HCT116 (cell line): ENCODE results near the gene LRATD1. TPM values are rescaled to one million over a fixed set of nuclear protein-coding genes. Genes with fewer than 3 reads are reported as not detected.

Experiments used
- ATAC-seq: fragments of 200-7000 bp; cut with Tn5 transposase; 2 replicates; pipeline ENCODE4 v1.9.1; 2020; ENCODE audit warnings: mild to moderate bottlenecking, moderate library complexity
- BruUV-seq: library from RNA; stranded (reverse); fragments of 400-500 nt; replicated peaks from 2 replicates; lab custom pipeline; 2021; lab: Mats Ljungman, UMichigan
- CTCF ChIA-PET: fragments of 300-600 bp; sonication (Branson Sonifier 250); formaldehyde crosslinking; loops from one replicate; lab custom pipeline; 2021; ENCODE audit warnings: antibody characterized with exemption; lab: Charles Lee
- POLR2A ChIA-PET: fragments of 300-600, 350-600 bp; sonication (Branson Sonifier 250); formaldehyde crosslinking; loops from one replicate; lab custom pipeline; 2021; ENCODE audit warnings: antibody characterized with exemption; lab: Charles Lee
- RAD21 ChIA-PET, 2 experiments: fragments of 300-600 bp; sonication (Branson Sonifier 250); formaldehyde crosslinking; loops; one replicate each; lab custom pipeline; 2023; ENCODE audit warnings: low total read pairs in 2 of 2; ENCODE audit not compliant: uncharacterized antibody in 2 of 2, unreplicated experiment in 2 of 2, low non-redundant PET in 1 of 2; lab: Charles Lee
- DNase-seq: peaks from one replicate; pipeline ENCODE4 v3.0.0-alpha.2; 2010; ENCODE audit warnings: low read depth, low spot score
- H2AFZ ChIP-seq: fragments of 200-600 bp; shearing (Covaris generic), sonication (generic); 2 replicates; pipeline ENCODE4 v1.6.1; 2017; ENCODE audit warnings: low read depth, mixed run types, mixed read lengths, antibody characterized with exemption, low read length; ENCODE audit not compliant: poor library complexity, severe bottlenecking
- H3K27ac ChIP-seq: 2 replicates; pipeline ENCODE4 v1.5.1; 2012; ENCODE audit warnings: low read depth, low read length
- H3K27me3 ChIP-seq: fragments of 200-600 bp; sonication (generic); 2 replicates; pipeline ENCODE4 v1.6.1; 2016; ENCODE audit warnings: mixed run types, low read length, mixed read lengths; ENCODE audit not compliant: insufficient read depth
- H3K36me3 ChIP-seq, 2 experiments: fragments of 200-500 bp in 1 of 2; fragments of 200-600 bp in 1 of 2; sonication (Bioruptor generic) in 1 of 2; sonication (generic) in 1 of 2; 2 replicates each; pipeline versions ENCODE4 v1.5.1 to v1.6.1; 2014 to 2016; ENCODE audit warnings: low read length in 2 of 2, inconsistent platforms in 1 of 2, mixed read lengths in 1 of 2, mixed run types in 1 of 2; ENCODE audit not compliant: insufficient read depth in 2 of 2, control insufficient read depth in 1 of 2
- H3K4me1 ChIP-seq, 2 experiments: fragments of 200-600 bp in 1 of 2; sonication (generic) in 1 of 2; 2 replicates each; pipeline versions ENCODE4 v1.5.1 to v1.6.1; 2012 to 2017; ENCODE audit warnings: low read length in 2 of 2, inconsistent platforms in 1 of 2, mild to moderate bottlenecking in 1 of 2, mixed read lengths in 1 of 2, mixed run types in 1 of 2, moderate library complexity in 1 of 2; ENCODE audit not compliant: insufficient read depth in 2 of 2, control insufficient read depth in 1 of 2
- H3K4me2 ChIP-seq: fragments of 200-600 bp; sonication (generic); 2 replicates; pipeline ENCODE4 v1.6.1; 2017; ENCODE audit warnings: mixed run types, low read length, mixed read lengths
- H3K4me3 ChIP-seq, 2 experiments: fragments of 200-600 bp in 1 of 2; sonication (generic) in 1 of 2; replicated peaks in 1 of 2; 2 replicates each; pipeline ENCODE4 v1.5.1; 2011 to 2016; ENCODE audit warnings: low read length in 2 of 2, control low read depth in 1 of 2, low read depth in 1 of 2, mild to moderate bottlenecking in 1 of 2, mixed read lengths in 1 of 2, mixed run types in 1 of 2
- H3K79me2 ChIP-seq: fragments of 200-600 bp; sonication (generic); 2 replicates; pipeline ENCODE4 v1.6.1; 2017; ENCODE audit warnings: mild to moderate bottlenecking, mixed run types, low read length, moderate library complexity, mixed read lengths; ENCODE audit not compliant: insufficient read depth
- H3K9ac ChIP-seq: fragments of 200-600 bp; sonication (generic); 2 replicates; pipeline ENCODE4 v1.6.1; 2016; ENCODE audit warnings: low read length, mixed read lengths
- H3K9me2 ChIP-seq: fragments of 200-600 bp; sonication (generic), shearing (Covaris generic); 2 replicates; pipeline ENCODE4 v1.6.1; 2017; ENCODE audit warnings: mixed run types, mild to moderate bottlenecking, moderate library complexity; ENCODE audit not compliant: insufficient read depth
- H3K9me3 ChIP-seq, 2 experiments: fragments of 200-500 bp in 1 of 2; fragments of 200-600 bp in 1 of 2; sonication (Bioruptor generic) in 1 of 2; sonication (generic) in 1 of 2; 2 replicates each; pipeline ENCODE4 v1.6.1; 2014 to 2017; ENCODE audit warnings: low read length in 2 of 2, mixed read lengths in 2 of 2, inconsistent platforms in 1 of 2, low read depth in 1 of 2, mild to moderate bottlenecking in 1 of 2, mixed run types in 1 of 2, moderate library complexity in 1 of 2; ENCODE audit not compliant: control insufficient read depth in 1 of 2, insufficient read depth in 1 of 2
- H4K20me1 ChIP-seq: fragments of 200-600 bp; sonication (generic), shearing (Covaris generic); 2 replicates; pipeline ENCODE4 v1.6.1; 2017; ENCODE audit warnings: mixed run types, mild to moderate bottlenecking, moderate library complexity; ENCODE audit not compliant: insufficient read depth
- CBX3 ChIP-seq: IDR thresholded peaks from 2 replicates; pipeline ENCODE4 v1.6.1; 2012; ENCODE audit warnings: low read depth
- CEBPB ChIP-seq: IDR thresholded peaks from 2 replicates; pipeline ENCODE4 v1.6.1; 2012; ENCODE audit warnings: low read depth
- EGR1 ChIP-seq: IDR thresholded peaks from 2 replicates; pipeline ENCODE4 v1.6.1; 2012; ENCODE audit warnings: low read depth
- ELF1 ChIP-seq: IDR thresholded peaks from 2 replicates; pipeline ENCODE4 v1.6.1; 2012; ENCODE audit warnings: low read depth, borderline replicate concordance
- EZH2 ChIP-seq: fragments of 200-600 bp; sonication (generic); IDR thresholded peaks from 2 replicates; pipeline ENCODE4 v1.6.1; 2017; ENCODE audit warnings: antibody characterized with exemption, mixed run types
- FOSL1 ChIP-seq: IDR thresholded peaks from 2 replicates; pipeline ENCODE4 v1.6.1; 2012; ENCODE audit warnings: low read depth
- JUND ChIP-seq: IDR thresholded peaks from 2 replicates; pipeline ENCODE4 v1.6.1; 2012
- POLR2A ChIP-seq: IDR thresholded peaks from 2 replicates; pipeline ENCODE4 v1.7.0; 2011; ENCODE audit warnings: borderline replicate concordance; ENCODE audit not compliant: insufficient read depth, insufficient read length; ENCODE audit errors: extremely low read depth
- POLR2AphosphoS5 ChIP-seq: IDR thresholded peaks from 2 replicates; pipeline ENCODE4 v1.6.1; 2011; ENCODE audit warnings: mild to moderate bottlenecking, low read depth, low read length, moderate library complexity
- SIN3A ChIP-seq: IDR thresholded peaks from 2 replicates; pipeline ENCODE4 v1.6.1; 2012; ENCODE audit warnings: low read depth
- SRF ChIP-seq: IDR thresholded peaks from 2 replicates; pipeline ENCODE4 v1.6.1; 2012; ENCODE audit warnings: low read depth
- TCF7L2 ChIP-seq: IDR thresholded peaks from 2 replicates; pipeline ENCODE4 v1.7.0; 2011; ENCODE audit warnings: borderline replicate concordance, inconsistent platforms; ENCODE audit not compliant: insufficient read depth, insufficient read length; ENCODE audit errors: extremely low read depth
- YY1 ChIP-seq: IDR thresholded peaks from 2 replicates; pipeline ENCODE4 v1.6.1; 2011; ENCODE audit warnings: low read length, low read depth, moderate library complexity, mild to moderate bottlenecking; ENCODE audit not compliant: insufficient replicate concordance; ENCODE audit errors: extremely low read depth
- ZFX ChIP-seq: fragments of 450-650 bp; IDR thresholded peaks from 2 replicates; pipeline ENCODE4 v1.6.1; 2017
- intact Hi-C: fragments of 100-400 bp; cut with micrococcal nuclease; formaldehyde crosslinking; loops from 2 replicates; pipeline ENCODE4 v1.10.0; 2022
- total RNA-seq: library from RNA; stranded (reverse); gene quantifications from one replicate; pipeline ENCODE4 v1.2.1, GENCODE V29; 2021; ENCODE audit not compliant: unreplicated experiment
- TF ChIP-seq, protein P1 (sequence below): IDR thresholded peaks from 2 replicates; pipeline ENCODE4 v1.6.1; 2012
- TF ChIP-seq, protein P2 (sequence below), 3 experiments: fragments of 200-600 bp in 1 of 3; sonication (generic) in 1 of 3; IDR thresholded peaks in 2 of 3; conservative IDR thresholded peaks in 1 of 3; 2 replicates each; pipeline ENCODE4 v1.5.1; 2012 to 2017; ENCODE audit warnings: low read depth in 2 of 3, low read length in 2 of 3, antibody characterized with exemption in 1 of 3, borderline replicate concordance in 1 of 3, control low read depth in 1 of 3, mild to moderate bottlenecking in 1 of 3, mixed read lengths in 1 of 3, mixed run types in 1 of 3, moderate library complexity in 1 of 3; ENCODE audit not compliant: insufficient read depth in 1 of 3
- TF ChIP-seq, protein P3 (sequence below): IDR thresholded peaks from 2 replicates; pipeline ENCODE4 v1.6.1; 2012; ENCODE audit warnings: low read depth

LRATD1 gene
- total RNA-seq, 1 experiment from 2014 or later = 0.07 TPM

DNA sequence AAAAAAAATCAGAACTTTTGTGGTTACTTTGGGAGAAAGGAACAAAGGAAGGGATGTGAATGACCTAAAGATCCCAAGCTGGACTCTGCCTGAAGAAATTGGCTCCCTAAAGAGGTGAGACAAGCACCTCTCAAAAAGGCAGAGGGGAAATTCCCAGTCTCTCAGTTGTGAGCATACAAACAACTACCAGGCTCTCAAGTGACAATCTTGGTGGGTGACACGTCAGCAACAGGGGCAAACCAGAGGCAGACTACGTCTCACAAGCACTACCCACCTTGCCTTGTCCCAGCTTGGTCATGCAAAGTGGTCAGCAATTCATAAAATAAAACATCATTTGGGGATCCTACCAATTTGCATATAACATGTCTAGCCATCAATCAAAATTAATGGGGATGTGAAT, 24.3 kb upstream of the LRATD1 start:
- TF ChIP-seq SRF (no peak), TCF7L2 (no peak), FOSL1 (no peak), POLR2AphosphoS5 (no peak), SIN3A (no peak), POLR2A (no peak), EGR1 (no peak), EZH2 (no peak), ZFX (no peak), ELF1 (no peak), CEBPB (no peak), JUND (no peak), CBX3 (no peak), YY1 (no peak)
- TF ChIP-seq, protein P1, sequence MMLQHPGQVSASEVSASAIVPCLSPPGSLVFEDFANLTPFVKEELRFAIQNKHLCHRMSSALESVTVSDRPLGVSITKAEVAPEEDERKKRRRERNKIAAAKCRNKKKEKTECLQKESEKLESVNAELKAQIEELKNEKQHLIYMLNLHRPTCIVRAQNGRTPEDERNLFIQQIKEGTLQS = no peak
- TF ChIP-seq, protein P2, sequence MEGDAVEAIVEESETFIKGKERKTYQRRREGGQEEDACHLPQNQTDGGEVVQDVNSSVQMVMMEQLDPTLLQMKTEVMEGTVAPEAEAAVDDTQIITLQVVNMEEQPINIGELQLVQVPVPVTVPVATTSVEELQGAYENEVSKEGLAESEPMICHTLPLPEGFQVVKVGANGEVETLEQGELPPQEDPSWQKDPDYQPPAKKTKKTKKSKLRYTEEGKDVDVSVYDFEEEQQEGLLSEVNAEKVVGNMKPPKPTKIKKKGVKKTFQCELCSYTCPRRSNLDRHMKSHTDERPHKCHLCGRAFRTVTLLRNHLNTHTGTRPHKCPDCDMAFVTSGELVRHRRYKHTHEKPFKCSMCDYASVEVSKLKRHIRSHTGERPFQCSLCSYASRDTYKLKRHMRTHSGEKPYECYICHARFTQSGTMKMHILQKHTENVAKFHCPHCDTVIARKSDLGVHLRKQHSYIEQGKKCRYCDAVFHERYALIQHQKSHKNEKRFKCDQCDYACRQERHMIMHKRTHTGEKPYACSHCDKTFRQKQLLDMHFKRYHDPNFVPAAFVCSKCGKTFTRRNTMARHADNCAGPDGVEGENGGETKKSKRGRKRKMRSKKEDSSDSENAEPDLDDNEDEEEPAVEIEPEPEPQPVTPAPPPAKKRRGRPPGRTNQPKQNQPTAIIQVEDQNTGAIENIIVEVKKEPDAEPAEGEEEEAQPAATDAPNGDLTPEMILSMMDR (IDR thresholded peaks at IDR 0.05 in 2 of 3, conservative IDR thresholded peaks at IDR 0.05 in 1 of 3; ENCODE audit: borderline replicate concordance in 1 of 3, insufficient read depth in 1 of 3, low read depth in 2 of 3, low read length in 2 of 3) = no peak
- TF ChIP-seq, protein P3, sequence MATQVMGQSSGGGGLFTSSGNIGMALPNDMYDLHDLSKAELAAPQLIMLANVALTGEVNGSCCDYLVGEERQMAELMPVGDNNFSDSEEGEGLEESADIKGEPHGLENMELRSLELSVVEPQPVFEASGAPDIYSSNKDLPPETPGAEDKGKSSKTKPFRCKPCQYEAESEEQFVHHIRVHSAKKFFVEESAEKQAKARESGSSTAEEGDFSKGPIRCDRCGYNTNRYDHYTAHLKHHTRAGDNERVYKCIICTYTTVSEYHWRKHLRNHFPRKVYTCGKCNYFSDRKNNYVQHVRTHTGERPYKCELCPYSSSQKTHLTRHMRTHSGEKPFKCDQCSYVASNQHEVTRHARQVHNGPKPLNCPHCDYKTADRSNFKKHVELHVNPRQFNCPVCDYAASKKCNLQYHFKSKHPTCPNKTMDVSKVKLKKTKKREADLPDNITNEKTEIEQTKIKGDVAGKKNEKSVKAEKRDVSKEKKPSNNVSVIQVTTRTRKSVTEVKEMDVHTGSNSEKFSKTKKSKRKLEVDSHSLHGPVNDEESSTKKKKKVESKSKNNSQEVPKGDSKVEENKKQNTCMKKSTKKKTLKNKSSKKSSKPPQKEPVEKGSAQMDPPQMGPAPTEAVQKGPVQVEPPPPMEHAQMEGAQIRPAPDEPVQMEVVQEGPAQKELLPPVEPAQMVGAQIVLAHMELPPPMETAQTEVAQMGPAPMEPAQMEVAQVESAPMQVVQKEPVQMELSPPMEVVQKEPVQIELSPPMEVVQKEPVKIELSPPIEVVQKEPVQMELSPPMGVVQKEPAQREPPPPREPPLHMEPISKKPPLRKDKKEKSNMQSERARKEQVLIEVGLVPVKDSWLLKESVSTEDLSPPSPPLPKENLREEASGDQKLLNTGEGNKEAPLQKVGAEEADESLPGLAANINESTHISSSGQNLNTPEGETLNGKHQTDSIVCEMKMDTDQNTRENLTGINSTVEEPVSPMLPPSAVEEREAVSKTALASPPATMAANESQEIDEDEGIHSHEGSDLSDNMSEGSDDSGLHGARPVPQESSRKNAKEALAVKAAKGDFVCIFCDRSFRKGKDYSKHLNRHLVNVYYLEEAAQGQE = no peak
- H3K36me3 ChIP-seq = no peaks in the 10 kb centered on the region
- no peak overlapping the region for H3K4me2 ChIP-seq
- CTCF ChIA-PET = no interaction called here
- ATAC-seq (no peak), DNase-seq (no peak)
- POLR2A ChIA-PET = no interaction called here
- H4K20me1 ChIP-seq = no peaks in the 10 kb centered on the region
- no peaks in the 10 kb centered on the region for H3K27me3 ChIP-seq
- intact Hi-C loops = no loop called here
- no peak overlapping the region for H3K27ac ChIP-seq
- H3K4me1 ChIP-seq = no peaks in the 10 kb centered on the region
- no peak overlapping the region for H3K9ac ChIP-seq
- H2AFZ ChIP-seq = no peak overlapping the region
- no TSS peak for BruUV-seq
- H3K79me2 ChIP-seq = no peaks in the 10 kb centered on the region
- no peak overlapping the region for H3K4me3 ChIP-seq
- RAD21 ChIA-PET = no interaction called here
- no peaks in the 10 kb centered on the region for H3K9me2 ChIP-seq
- H3K9me3 ChIP-seq = peaks cover 0 to 7% of the 10 kb centered on the region in 2 experiments; a peak in 1 of 4 replicates
